Measurements from ENCODE around the gene OSMR. TPM values are rescaled to one million over a fixed set of nuclear protein-coding genes. Genes with fewer than 3 reads are reported as not detected.

Gene OSMR
- polyA plus RNA-seq, 2 of the 4 experiments (the other 2 are of a cell fraction), result 58.5 to 92.4 TPM

DNA sequence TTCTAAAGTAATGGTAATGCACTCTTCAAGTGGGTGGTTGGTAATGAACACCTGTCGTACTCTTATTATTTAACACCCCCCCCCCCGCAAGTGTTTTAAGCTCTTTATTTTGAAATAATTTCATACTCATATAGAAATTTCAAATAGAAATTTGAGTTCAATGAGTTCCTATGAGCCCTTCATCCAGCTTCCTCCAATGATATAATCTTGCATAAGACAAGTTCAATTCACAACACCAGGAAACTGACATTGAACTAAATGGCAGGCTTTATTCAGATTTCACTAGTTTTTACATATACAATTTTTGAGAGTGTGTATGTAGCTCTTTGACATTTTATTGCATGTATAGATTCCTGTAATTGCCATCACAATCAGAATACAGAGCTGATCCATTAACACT, 30.9 kb upstream of the OSMR start:
- ChIA-PET POLR2A (no interaction called here), CTCF (interaction anchor here (0.7 to 10.1 kb wide), 7 partner anchors 105 to 550 kb away, joined by 3 to 242 read pairs (median 3); no protein-coding TSS in a partner anchor)
- H3K4me1 ChIP-seq, result peaks cover 5% of the 10 kb centered on the region
- no peak overlapping the region for H3K4me3 ChIP-seq
- DNase-seq (ENCODE audit: low read depth in 1 of 2, low spot score in 1 of 2), result no peak
- peaks cover 5% of the 10 kb centered on the region; the same call in 2 of the 3 replicates for H3K9me3 ChIP-seq
- H3K4me2 ChIP-seq, result no peak overlapping the region
- FAIRE-seq, result no peak
- no peak overlapping the region for H3K27ac ChIP-seq
- no peak for ATAC-seq
- WGBS (ENCODE audit: missing lambda C conversion rate), result 91% methylated on average over 2 of the region's 2 CpGs
- no peak for TF ChIP-seq NFE2L2 (conservative IDR thresholded peaks at IDR 0.05; ENCODE audit: low read length)
- TF ChIP-seq HEYL (CRISPR knock-in tag; IDR thresholded peaks at IDR 0.05), result no peak
- TF ChIP-seq SMC3 (IDR thresholded peaks at IDR 0.05), result no peak
- TF ChIP-seq, protein P1, sequence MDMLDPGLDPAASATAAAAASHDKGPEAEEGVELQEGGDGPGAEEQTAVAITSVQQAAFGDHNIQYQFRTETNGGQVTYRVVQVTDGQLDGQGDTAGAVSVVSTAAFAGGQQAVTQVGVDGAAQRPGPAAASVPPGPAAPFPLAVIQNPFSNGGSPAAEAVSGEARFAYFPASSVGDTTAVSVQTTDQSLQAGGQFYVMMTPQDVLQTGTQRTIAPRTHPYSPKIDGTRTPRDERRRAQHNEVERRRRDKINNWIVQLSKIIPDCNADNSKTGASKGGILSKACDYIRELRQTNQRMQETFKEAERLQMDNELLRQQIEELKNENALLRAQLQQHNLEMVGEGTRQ (IDR thresholded peaks at IDR 0.05), result no peak

DNA sequence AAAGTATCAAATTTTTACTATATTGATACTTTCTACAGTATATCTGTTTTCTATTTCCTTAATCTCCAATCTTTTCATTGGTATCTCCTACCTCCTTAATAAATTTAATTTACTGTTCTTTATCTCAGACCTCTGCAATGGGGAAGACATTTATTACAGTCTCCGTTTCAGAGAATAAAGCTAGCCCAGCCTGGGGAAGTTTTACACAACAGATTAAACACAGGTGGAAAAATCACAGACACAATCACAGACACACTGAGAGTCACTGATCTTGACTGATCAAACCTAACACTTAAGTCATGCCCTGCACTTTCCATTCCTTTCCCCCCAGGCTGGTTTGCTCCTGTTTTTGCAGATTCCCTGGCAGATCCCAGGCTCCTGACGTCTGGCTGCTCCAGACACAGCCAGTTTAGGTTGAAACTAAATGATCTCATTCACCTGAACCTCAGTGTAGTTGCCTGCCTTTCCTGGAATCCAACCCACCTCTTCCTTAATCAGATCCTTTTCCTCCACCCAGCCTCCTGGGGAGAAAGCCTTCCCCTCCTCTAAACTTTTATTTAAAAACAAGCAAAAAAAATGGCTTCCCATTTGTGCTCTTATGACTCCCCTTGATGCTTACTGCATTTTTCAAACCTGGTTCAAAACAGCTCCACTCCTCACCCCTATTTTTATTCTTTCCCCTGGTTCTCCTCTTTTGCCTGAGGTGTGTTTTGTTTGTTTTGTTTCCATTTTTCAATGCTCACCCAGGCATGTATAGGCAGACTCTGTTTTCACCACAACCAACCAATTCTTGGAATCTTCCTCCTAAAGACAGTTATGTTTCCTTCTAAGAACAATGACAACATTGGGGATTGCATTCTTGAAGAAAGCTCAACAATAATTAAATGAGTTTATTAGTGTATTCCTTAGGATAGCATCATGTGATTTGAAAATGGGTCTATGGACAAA, 29.5 kb upstream of the OSMR start:
- TF ChIP-seq, protein P2, sequence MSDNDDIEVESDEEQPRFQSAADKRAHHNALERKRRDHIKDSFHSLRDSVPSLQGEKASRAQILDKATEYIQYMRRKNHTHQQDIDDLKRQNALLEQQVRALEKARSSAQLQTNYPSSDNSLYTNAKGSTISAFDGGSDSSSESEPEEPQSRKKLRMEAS (IDR thresholded peaks at IDR 0.05), result no peak
- no peak for TF ChIP-seq HOXB13 (CRISPR knock-in tag; IDR thresholded peaks at IDR 0.05; ENCODE audit: low read depth)
- TF ChIP-seq CBX8 (IDR thresholded peaks at IDR 0.05), result no peak
- no peak overlapping the region for H3K4me3 ChIP-seq
- H3K4me2 ChIP-seq, result no peak overlapping the region
- H3K4me1 ChIP-seq, result no peaks in the 10 kb centered on the region
- WGBS (ENCODE audit: missing lambda C conversion rate), result 60% methylated on average over 2 of the region's 2 CpGs
- ChIA-PET POLR2A (no interaction called here), CTCF (interaction anchor here (1.6 to 10.1 kb wide), 4 partner anchors 8 to 396 kb away, joined by 3 to 152 read pairs (median 6); no protein-coding TSS in a partner anchor)
- no peak for DNase-seq (ENCODE audit: low read depth in 1 of 2, low spot score in 1 of 2)
- FAIRE-seq, result no peak
- H3K27ac ChIP-seq, result no peak overlapping the region
- H3K9me3 ChIP-seq, result peaks cover 5% of the 10 kb centered on the region; the same call in 2 of the 3 replicates
- no peak for ATAC-seq

DNA sequence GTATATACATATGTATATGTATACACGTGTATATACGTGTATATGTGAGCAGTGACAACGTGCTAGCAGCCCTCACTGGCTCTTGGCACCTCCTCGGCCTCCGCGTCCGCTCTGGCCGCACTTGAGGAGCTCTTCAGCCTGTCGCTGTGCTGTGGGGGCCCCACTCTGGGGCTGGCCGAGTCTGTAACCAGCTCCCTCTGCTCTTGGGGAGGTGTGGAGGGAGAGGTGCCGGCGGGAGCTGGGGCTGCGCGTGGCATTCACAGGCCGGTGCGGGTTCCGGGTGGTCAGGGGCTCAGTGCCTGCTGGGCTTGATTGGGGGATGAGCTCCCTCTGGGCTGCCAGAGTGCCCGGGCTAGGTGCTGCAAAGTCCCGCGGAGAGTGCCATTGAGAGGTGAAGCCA, 24.1 kb upstream of the OSMR start:
- no peak for DNase-seq (ENCODE audit: low read depth in 1 of 2, low spot score in 1 of 2)
- CTCF ChIA-PET, result interaction anchor here (1.3 to 2.0 kb wide), 5 partner anchors 10 to 401 kb away, joined by 4 to 9 read pairs (median 6); no protein-coding TSS in a partner anchor
- POLR2A ChIA-PET, result no interaction called here
- ATAC-seq, result no peak
- 92% methylated on average over 13 of the region's 20 CpGs for WGBS (ENCODE audit: missing lambda C conversion rate)
- FAIRE-seq, result no peak
- no peaks in the 10 kb centered on the region for H3K4me1 ChIP-seq
- no peak overlapping the region for H3K4me3 ChIP-seq
- H3K9me3 ChIP-seq, result peaks cover 5% of the 10 kb centered on the region; the same call in 2 of the 3 replicates
- H3K27ac ChIP-seq, result no peak overlapping the region
- H3K4me2 ChIP-seq, result no peak overlapping the region
- no peak for TF ChIP-seq ESRRA (IDR thresholded peaks at IDR 0.05; ENCODE audit: borderline replicate concordance, low read length)
- TF ChIP-seq, protein P3, sequence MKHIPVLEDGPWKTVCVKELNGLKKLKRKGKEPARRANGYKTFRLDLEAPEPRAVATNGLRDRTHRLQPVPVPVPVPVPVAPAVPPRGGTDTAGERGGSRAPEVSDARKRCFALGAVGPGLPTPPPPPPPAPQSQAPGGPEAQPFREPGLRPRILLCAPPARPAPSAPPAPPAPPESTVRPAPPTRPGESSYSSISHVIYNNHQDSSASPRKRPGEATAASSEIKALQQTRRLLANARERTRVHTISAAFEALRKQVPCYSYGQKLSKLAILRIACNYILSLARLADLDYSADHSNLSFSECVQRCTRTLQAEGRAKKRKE (CRISPR knock-in tag; IDR thresholded peaks at IDR 0.05; ENCODE audit: low read depth), result no peak
- TF ChIP-seq, protein P4, sequence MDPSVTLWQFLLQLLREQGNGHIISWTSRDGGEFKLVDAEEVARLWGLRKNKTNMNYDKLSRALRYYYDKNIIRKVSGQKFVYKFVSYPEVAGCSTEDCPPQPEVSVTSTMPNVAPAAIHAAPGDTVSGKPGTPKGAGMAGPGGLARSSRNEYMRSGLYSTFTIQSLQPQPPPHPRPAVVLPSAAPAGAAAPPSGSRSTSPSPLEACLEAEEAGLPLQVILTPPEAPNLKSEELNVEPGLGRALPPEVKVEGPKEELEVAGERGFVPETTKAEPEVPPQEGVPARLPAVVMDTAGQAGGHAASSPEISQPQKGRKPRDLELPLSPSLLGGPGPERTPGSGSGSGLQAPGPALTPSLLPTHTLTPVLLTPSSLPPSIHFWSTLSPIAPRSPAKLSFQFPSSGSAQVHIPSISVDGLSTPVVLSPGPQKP (IDR thresholded peaks at IDR 0.05; ENCODE audit: low read depth, low read length), result no peak
- no peak for TF ChIP-seq HOXB13 (CRISPR knock-in tag; IDR thresholded peaks at IDR 0.05; ENCODE audit: low read depth)
- TF ChIP-seq, protein P1 (IDR thresholded peaks at IDR 0.05), result no peak
- TF ChIP-seq, protein P5, sequence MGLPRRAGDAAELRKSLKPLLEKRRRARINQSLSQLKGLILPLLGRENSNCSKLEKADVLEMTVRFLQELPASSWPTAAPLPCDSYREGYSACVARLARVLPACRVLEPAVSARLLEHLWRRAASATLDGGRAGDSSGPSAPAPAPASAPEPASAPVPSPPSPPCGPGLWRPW (IDR thresholded peaks at IDR 0.05), result no peak

DNA sequence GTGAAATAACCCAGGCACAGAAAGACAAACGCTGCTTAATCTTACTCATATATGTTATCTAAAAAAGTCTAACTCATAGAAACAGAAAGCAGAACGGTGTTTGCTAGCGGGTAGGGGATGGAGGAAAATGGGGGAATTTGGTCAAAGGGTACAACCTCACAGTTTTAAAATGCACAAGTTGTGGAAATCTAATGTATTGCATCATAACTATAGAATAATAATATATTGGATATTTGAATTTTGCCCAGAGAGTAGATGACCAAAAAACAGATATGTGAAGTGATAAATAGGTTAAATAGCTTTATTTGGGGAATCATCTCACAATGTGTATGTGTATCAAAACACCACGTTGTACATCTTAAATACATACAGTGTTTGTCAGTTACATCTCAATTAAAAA, 22.3 kb upstream of the OSMR start:
- 91% methylated on average over 4 of the region's 4 CpGs for WGBS (ENCODE audit: missing lambda C conversion rate)
- CTCF ChIA-PET, result interaction anchor here (1.0 kb wide), 1 partner anchor 10 kb away, joined by 3 read pairs; no protein-coding TSS in a partner anchor
- DNase-seq (ENCODE audit: low read depth in 1 of 2, low spot score in 1 of 2), result no peak
- H3K27ac ChIP-seq, result no peak overlapping the region
- H3K4me3 ChIP-seq, result no peak overlapping the region
- H3K9me3 ChIP-seq, result peaks cover 5% of the 10 kb centered on the region; the same call in 2 of the 3 replicates
- POLR2A ChIA-PET, result no interaction called here
- no peak overlapping the region for H3K4me2 ChIP-seq
- TF ChIP-seq, protein P6, sequence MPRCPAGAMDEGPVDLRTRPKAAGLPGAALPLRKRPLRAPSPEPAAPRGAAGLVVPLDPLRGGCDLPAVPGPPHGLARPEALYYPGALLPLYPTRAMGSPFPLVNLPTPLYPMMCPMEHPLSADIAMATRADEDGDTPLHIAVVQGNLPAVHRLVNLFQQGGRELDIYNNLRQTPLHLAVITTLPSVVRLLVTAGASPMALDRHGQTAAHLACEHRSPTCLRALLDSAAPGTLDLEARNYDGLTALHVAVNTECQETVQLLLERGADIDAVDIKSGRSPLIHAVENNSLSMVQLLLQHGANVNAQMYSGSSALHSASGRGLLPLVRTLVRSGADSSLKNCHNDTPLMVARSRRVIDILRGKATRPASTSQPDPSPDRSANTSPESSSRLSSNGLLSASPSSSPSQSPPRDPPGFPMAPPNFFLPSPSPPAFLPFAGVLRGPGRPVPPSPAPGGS (IDR thresholded peaks at IDR 0.05), result no peak
- no peak for TF ChIP-seq CBX8 (IDR thresholded peaks at IDR 0.05)
- TF ChIP-seq, protein P3 (CRISPR knock-in tag; IDR thresholded peaks at IDR 0.05; ENCODE audit: low read depth), result no peak
- TF ChIP-seq, protein P7, sequence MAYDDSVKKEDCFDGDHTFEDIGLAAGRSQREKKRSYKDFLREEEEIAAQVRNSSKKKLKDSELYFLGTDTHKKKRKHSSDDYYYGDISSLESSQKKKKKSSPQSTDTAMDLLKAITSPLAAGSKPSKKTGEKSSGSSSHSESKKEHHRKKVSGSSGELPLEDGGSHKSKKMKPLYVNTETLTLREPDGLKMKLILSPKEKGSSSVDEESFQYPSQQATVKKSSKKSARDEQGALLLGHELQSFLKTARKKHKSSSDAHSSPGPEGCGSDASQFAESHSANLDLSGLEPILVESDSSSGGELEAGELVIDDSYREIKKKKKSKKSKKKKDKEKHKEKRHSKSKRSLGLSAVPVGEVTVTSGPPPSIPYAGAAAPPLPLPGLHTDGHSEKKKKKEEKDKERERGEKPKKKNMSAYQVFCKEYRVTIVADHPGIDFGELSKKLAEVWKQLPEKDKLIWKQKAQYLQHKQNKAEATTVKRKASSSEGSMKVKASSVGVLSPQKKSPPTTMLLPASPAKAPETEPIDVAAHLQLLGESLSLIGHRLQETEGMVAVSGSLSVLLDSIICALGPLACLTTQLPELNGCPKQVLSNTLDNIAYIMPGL (CRISPR knock-in tag; IDR thresholded peaks at IDR 0.05; ENCODE audit: borderline replicate concordance), result no peak
- no peak for TF ChIP-seq CBX2 (IDR thresholded peaks at IDR 0.05; ENCODE audit: borderline replicate concordance, low read depth)
- TF ChIP-seq RFX5 (IDR thresholded peaks at IDR 0.05), result no peak
- TF ChIP-seq MAFK (IDR thresholded peaks at IDR 0.05; ENCODE audit: partially characterized antibody), result no peak
- TF ChIP-seq MAZ (IDR thresholded peaks at IDR 0.05; ENCODE audit: borderline replicate concordance, low read depth, low read length), result no peak
- TF ChIP-seq NFE2L2 (conservative IDR thresholded peaks at IDR 0.05; ENCODE audit: low read length), result no peak
- no peak for FAIRE-seq
- H3K4me1 ChIP-seq, result no peaks in the 10 kb centered on the region
- no peak for ATAC-seq

Data from A549 (cell line).